NCI-H446 treated with DMSO at 0.1 percent for 48 hours (cell line): ENCODE data around the gene PTCH1.

Source experiments
- DNase-seq: peaks from one replicate; lab custom pipeline; 2025; lab: John Stamatoyannopoulos, UW

The PTCH1 gene

GRCh38 chr9:95497772-95498171, 19.0 kb downstream of the PTCH1 start:
- no peak for DNase-seq

- DNase-seq = no peak
Measured at GRCh38 chr9:95496687-95497086, 20.1 kb downstream of the PTCH1 start.

GRCh38 chr9:95495961-95496360, 20.8 kb downstream of the PTCH1 start:
- DNase-seq = no peak

GRCh38 chr9:95495529-95495928, 21.2 kb downstream of the PTCH1 start:
- no peak for DNase-seq

- DNase-seq = no peak
Measured at GRCh38 chr9:95494416-95495371, 22.1 kb downstream of the PTCH1 start.

- no peak for DNase-seq
Measured at GRCh38 chr9:95494022-95494415, 22.8 kb downstream of the PTCH1 start.

- DNase-seq = no peak
Measured at GRCh38 chr9:95493402-95493801, 23.4 kb downstream of the PTCH1 start.

- no peak for DNase-seq
Measured at GRCh38 chr9:95491543-95492320, 25.0 kb downstream of the PTCH1 start.

GRCh38 chr9:95488954-95489353, 27.8 kb downstream of the PTCH1 start:
- DNase-seq = no peak

GRCh38 chr9:95486318-95486717, 30.5 kb downstream of the PTCH1 start:
- DNase-seq = no peak

- no peak for DNase-seq
Measured at GRCh38 chr9:95484225-95484624, 32.5 kb downstream of the PTCH1 start.

GRCh38 chr9:95483431-95483830, 33.3 kb downstream of the PTCH1 start:
- no peak for DNase-seq

- DNase-seq = no peak
Measured at GRCh38 chr9:95482621-95483020, 34.1 kb downstream of the PTCH1 start.

GRCh38 chr9:95481000-95481399, 35.8 kb downstream of the PTCH1 start:
- DNase-seq = no peak

GRCh38 chr9:95480346-95480745, 36.4 kb downstream of the PTCH1 start:
- no peak for DNase-seq

- DNase-seq = no peak
Measured at GRCh38 chr9:95479330-95479729, 37.4 kb downstream of the PTCH1 start.

- DNase-seq = no peak
Measured at GRCh38 chr9:95478335-95478734, 38.4 kb downstream of the PTCH1 start.

GRCh38 chr9:95477885-95478284, 38.9 kb downstream of the PTCH1 start:
- no peak for DNase-seq

GRCh38 chr9:95477441-95477840, 39.3 kb downstream of the PTCH1 start:
- DNase-seq = no peak

- no peak for DNase-seq
Measured at GRCh38 chr9:95468791-95469190, 48.0 kb downstream of the PTCH1 start.

GRCh38 chr9:95465115-95465514, 51.7 kb downstream of the PTCH1 start:
- DNase-seq = no peak

- no peak for DNase-seq
Measured at GRCh38 chr9:95463148-95464060, 53.4 kb downstream of the PTCH1 start.
